Stimulated activated CD4-positive, alpha-beta T cell treated with anti-CD3 and anti-CD28 coated beads, Interleukin-4, amount 100 ng/mL, for 1 hour (primary cell): ENCODE data around the gene OSBPL1A.

Experiments used
- DNase-seq: peaks from one replicate; pipeline ENCODE4 v3.0.0-alpha.2; 2020

The OSBPL1A gene

DNA sequence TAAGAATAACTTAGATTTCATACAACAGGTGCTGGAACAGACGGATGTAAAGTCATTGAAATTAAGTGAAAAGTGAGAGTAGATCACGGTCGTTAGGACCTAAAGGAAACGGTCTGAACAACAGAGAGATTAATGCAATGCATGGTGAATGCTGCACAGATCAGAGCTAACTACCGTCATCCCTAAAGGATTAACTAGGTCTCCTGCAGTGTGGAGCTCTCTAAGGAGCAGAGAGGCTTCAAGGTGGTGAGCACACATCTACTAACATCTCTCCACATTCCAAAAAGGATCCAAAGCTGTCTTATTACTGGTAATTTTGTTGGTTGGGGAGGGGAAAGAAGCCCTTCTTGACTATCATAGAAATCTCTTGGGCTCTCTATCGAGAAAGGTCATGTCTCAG is 183.5 kb downstream of the OSBPL1A start:
- no peak for DNase-seq

DNA sequence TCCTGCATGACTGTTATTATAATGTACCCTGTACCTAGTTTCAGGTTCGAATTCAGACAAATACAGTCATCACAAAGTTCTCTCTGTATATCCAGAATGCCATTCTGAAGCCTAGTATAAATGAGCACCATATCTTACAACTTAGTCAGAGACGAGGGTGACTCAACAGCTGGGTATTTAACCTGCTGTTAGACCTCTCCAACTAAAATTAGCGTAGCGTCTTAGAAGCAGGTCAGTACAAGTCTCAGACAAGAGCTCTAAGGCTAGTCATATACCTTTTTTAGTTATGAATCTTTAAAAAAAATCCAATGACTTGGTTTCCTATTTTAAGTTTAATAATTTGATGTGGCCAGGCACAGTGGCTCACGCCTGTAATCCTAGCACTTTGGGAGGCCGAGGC is 184.7 kb downstream of the OSBPL1A start:
- no peak for DNase-seq

DNA sequence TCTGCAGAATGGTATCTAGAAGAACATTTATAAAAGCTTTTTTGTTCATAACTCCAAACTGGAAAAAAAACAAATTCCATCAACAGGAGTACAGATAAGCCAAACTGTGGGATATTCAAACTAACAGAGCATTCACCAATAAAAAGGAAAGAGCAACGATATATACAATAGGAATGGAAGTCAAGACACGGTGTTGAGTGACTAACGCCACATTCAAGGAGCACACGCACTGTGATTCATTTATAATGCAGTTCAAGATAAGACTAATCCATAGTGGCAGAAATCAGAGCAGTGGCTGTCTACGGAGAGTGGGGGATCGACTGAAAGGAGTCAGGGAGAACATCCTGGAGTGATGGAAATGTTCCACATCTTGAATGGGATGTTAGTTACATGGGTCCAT is 188.1 kb downstream of the OSBPL1A start:
- DNase-seq = no peak

DNA sequence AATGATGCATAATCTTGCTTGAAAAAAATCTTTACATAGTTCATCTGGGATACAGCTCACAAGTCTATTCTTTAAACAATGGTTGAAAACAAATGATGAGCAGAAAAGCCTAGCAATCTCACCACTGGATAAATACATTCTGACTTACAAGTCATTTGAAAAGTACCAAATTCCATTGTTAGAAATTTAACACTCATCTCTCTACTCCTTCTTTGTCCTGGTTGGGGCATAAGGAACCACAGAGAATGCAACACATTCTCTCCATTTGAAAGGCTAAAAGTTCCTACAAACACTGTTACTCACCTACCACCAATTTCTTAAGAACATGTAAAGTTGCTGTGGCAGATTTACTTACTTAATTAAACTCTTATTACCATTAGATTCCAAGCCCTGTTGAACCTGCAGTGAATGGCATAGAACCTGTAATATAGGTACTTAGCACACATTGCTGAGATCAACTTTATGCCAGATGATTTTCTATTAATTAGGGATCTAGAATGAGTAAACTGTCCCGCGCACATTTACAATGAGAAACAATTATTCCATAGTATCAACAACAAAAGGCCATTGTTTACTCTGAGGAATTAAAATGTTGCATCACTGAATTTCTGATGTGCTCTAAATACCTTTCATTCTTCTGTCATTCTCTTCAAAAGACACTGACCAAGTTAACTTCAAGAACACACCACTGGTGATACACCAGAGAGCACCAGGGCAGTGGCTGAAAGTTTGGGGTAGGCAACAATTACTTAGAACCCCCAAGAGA is 189.2 kb downstream of the OSBPL1A start:
- DNase-seq = no peak

DNA sequence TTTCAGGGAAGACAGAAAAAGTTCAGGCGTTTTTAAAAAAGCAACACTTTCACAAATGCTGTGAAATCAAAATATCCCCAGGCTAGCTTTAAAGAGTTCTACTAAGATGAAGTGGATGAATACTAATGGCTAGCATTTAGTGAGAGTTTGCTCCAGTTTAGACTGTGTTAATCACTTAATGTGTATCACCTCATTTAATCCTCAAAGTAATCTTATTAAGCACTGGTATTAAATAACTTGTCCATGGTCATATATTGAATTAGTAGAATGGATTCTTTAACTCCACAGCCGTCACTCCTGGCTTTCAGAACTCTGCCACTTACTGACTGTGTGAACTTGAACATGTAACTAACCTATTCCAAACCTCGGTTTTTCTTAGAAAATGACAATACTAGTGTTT is 192.7 kb downstream of the OSBPL1A start:
- no peak for DNase-seq

DNA sequence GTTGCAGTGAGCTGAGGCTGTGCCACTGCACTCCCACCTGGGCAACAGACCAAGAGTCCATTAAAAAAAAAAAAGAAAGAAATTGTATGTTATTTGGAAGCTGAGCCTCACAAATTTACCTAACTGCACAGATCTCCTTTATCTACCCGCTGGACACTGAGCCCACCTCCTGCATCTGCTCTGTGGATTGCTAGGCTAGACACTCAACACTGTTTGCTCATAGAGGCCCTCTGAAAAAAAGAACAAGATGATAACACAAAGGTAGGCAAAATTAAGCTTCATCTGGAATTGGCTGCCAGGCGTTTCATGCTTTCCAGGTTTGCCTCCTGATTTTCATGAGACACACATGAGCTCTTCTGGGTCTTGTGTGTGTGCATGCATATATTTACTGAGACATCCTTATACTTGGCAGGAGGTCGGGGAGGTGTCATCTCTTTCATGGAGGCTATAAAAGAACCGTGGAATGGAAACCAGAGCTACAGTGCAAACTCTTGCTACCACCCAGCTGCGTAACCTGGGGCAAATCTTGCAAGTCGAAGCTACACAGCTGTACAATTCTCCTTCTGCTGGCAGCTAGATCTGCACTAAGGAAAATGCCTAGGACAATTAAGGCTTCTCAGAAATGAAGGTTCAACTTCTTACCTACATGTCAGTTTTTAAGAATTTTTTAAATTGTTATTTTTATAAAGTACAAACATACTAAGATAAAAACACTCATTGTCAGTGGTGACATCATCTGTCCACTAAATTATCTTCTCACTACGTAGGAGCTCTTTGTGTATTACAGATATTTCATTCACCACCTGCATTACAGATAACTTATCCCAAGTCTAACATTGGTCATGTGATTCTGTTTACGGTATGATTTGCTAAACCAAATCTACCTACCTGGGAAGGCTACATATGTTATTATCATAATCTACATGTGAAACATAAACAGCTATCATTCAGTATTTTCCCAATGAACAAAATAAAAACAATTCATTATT is 195.6 kb downstream of the OSBPL1A start:
- no peak for DNase-seq

DNA sequence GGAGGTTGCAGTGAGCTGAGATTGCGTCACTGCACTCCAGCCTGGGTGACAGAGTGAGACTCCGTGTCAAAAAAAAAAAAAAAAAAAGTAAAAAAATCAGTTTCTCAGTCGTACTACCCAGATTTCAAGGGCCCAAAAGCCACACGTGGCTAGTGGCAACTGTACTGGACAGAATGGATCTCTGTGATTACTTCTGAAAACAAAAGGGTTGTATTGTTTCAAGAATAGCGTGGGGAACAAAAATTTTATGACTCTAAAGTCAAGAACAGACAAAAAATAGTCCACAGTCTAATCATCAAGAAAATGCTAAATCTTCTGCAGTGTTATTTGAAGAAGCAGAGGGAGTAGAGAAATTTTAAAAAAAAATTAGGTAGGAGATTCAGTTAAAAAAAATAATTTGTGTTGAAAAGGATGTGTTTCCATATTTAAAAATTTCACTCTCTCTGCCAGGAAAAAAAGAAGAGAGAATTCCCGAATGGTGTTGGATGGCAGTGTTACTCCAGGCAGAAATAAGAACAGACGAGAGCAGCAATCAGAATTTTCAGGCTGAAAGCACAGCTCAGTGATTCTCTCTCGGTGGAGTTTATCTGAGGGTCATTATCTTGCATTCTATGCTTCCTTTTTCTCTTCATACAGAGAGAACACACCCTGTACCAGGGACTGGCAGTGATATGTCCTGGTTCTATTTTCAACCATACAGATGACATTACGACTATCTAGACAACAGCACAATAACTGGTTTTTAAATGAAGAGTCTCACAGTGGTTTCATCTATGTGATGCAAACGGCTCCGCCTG is 196.9 kb downstream of the OSBPL1A start:
- no peak for DNase-seq

DNA sequence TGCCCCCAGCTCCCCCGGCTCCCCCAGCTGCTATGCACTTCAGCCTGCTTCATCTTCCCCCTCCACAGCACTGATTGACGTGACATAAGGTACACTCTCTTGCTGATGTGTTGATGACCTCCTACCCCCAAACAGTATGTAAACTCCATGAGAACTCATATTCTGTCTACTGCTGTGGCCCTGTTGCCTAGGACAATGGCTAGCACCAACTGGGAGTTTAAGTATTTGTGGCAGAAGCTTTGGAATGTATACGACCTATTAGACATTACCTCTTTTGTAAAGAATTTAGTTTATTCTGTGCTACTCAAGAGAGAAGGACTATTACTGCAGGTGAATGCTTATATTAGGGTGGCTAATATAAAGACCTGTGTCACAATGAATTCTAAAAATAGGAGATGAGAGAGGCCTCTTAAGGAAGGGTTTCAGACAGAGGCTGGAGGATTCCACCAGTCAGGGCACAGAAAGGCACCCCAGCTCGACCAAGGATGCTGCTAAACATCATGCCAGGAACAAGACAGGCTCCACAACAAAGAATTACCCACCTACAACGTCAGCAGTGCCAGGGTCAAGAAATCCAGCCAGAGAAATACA is 198.2 kb downstream of the OSBPL1A start:
- DNase-seq = no peak

DNA sequence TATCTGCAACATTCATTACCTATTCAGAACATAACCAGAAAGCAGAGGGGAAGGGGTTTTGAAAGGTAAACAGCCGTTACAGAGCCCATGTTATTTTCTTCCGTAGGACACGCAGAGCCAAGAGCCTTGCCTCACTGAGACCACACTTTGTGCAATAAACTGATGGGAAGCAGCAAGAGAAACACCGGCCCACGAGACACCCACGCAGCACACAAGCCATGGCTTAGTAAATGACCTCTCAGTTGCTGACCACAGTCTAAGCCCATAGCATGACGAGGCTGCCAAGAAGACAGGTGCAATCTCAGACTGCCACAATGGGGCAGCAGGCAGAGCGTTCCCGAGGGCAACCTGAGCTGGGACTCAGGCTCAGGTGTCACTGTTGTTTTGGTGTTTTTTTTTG is 199.2 kb downstream of the OSBPL1A start:
- DNase-seq = no peak

DNA sequence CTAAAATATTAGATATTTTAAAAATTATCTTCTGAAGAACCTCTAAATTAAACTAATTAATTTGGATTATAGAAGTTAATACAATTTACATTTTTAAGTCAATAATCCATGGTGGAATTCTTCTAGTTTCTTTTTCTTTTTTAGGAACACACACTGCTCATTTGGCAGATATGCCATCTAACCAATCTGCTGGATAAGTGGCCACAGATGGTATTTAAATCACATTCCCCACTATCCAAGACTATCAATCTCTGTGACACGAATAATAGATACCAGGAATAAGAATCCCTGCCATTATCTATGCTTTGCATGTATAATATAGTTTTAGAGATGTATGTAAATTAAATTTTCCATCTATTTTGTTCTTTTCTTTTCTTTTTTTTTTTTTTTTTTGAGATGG is 200.2 kb downstream of the OSBPL1A start:
- no peak for DNase-seq

DNA sequence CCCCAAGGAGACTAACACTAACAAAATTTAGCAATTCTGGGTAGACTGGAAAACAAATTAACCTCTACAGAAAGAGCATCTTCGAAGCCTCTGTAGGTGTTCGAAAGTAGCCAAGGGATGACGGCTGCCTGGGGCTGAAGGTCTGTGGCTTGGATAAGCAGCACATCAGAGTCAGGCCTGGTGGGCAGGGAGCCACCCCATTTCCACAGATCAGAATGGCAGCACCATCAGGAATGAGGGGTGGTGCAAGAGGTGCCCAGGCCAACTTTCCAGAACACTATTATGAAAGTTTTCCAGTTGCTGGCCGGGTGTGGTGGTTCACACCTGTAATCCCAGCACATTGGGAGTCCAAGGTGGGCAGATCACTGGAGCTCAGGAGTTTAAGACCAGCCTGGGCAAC is 200.9 kb downstream of the OSBPL1A start:
- DNase-seq = no peak

DNA sequence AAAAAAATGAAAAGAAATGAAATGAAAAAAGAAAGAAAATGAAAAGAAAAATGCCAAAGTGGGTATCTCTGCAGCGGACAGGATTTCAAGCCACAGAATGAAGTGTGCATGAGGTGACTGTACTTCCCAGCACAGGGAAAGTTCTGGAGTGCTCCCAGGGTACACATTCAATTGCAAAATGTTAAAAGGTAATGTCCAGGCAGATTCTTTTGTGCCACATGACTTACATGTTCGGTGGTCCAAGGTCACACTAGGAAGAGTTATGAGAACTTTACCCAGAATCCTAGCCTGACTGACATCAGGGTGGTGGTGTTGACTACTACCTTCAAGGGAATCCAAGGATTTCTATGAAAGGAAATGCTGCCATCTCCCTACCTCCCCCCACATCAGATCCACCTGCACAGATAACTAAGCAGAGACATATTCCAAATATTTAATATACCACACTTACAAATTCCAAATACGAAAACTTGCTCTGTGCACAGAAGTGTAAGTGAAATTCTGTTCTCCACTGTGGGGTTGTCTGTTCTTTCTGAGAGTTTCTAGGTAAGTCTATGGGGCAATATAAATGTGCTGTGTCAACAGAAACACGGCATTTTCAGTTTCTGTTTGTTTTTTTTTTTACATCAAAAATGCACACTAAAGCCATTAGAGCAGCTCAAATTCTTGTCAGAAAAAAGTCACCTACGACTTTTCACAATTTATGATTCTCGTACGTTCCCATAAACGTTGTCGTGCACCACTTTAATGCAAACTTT is 202.1 kb downstream of the OSBPL1A start:
- DNase-seq = no peak

DNA sequence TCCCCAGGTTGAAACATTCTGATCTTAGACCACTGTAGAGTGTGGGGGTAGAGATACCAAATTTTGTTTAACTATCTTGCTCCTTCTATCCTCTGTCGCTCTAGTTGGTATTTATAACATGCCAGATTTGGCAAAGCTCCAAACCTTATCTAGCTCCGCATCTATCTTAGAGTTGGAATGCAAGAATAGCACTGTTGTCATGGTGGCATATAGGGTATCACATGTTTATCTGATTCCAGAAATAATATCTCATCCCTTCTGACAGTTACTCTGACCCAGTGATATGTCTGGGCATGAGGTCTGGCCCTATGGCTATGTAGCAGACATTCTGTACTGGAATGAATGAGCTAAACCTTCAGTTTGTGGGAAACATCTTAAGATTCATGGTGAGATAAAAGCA is 207.0 kb downstream of the OSBPL1A start:
- no peak for DNase-seq

DNA sequence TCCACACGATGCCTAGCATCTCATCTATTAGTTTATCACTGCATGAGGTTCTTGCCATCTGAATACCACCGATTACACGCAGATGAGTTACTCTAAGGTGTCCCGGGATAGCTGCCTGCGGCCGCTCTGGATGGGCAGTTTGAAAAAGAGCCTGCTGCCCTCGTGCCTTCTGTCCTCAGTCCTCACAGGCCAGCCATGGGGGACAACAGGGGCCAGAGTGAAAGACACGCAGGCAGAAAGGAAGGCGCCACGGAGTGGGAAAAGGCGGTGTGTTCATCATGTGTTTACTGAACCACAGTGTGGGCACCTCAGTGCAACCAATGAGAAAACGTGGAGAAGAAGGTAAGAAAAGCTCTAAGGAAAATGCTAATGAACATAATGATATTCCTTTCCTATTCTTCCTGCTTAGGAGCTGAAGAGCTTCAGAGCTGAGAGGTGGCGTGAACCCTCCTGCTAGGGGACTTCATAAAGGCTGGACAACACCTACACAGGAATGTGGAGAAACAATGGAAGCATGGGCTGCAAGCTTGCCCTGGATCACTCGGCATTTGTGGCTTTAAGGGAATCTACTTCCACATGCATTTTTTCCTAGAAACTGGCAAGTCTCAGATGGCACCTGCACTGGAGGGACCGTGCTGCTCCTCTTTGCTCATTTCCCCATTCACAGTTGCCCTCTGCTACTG is 207.8 kb downstream of the OSBPL1A start:
- DNase-seq = no peak

DNA sequence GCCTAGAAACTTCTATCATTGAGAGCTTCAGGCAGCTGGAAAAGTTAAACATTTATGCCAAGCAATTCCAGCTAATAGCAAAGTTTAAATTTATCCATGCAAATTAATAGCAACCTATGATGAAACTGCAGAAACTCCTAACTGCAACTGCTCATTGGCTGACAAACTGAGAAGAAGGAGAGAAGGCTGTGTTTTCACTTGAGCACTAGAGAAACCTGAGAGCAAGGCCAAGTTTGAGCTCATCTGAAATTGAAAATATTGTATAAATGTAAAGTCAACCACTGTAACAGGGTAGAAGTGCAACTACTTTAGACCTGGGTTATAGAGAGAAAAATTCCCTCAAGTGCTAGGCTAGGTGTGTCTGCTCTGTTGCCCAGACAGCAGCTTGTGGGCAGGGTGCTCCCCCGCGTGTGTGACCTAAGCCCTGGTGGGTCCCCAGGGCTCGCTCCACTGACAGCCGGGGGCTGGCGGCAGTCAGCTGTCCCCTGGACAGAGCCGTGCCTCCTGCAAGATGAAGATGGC is 208.6 kb downstream of the OSBPL1A start:
- no peak for DNase-seq

DNA sequence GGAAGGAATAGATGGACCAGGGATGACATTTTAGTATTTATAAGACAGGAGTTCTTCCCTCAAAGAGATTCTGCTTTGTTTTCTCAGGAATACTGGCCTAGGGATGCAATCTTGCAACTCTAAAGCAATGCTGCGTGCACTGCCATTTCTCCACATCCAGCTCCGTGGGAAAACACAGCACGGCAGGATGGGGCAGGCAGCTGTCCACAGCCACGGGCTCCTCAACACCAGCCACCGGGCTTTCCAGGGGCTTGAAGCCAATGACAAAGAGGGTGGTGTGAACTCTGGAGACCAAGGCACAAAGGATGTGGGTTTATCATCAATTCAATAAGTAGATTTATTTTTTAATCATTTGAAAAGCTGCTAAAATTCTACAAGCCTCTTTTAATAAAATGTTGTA is 209.5 kb downstream of the OSBPL1A start:
- DNase-seq = no peak

DNA sequence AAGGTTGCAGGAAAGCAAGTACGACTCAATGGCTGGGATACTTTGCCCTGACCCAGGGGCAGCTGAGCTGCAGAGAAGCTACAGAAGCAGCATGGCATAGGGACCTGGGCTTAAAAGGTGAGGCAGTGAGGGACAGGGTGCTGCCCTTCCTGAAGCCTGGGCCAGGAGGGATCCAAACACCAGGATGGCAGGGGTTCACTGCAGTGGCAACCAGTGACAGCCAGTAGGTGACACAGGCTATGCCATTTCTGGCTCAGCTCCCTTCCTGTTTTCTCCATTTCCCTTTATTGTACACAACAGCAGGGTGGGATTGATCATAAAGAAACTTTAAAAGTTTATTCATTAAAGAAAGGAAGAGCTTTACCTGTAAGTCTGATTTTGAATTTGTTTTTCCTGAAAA is 209.9 kb downstream of the OSBPL1A start:
- no peak for DNase-seq

DNA sequence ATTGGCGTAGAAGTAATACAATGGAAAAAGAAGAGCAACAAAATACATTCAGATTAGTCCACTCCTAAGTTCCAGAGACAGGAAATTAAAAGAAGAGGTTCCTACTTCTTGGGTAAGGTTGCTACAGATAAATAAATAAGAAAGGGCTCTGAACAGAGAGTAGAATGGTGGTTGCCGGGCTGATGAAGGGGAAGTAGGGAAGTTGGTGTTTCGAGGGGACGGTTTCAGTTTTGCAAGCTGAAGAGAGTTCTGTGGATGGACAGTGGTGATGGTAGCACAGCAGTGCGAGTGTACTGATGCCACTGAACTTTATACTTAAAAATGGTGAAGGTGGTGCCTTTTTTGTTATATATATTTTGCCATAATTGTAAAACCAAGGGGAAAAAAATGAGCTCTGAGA is 210.6 kb downstream of the OSBPL1A start:
- DNase-seq = no peak

DNA sequence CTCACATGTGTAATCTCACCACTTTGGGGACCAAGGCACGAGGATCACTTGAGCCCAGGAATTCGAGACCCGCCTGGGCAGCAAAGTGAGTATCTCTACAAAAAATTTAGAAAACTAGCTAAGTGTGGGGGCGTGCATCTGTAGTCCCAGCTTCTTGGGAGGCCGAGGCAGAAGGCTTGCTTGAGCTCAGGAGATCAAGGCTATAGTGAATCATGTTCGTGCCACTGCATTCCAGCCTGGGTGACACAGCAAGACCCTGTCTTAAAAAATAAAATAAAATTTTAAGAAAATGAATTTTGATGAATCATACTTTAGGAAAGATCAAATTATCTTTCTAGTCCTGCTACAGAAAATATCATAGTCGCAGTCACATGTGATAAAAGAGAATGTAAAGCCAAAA is 211.8 kb downstream of the OSBPL1A start:
- DNase-seq = no peak

DNA sequence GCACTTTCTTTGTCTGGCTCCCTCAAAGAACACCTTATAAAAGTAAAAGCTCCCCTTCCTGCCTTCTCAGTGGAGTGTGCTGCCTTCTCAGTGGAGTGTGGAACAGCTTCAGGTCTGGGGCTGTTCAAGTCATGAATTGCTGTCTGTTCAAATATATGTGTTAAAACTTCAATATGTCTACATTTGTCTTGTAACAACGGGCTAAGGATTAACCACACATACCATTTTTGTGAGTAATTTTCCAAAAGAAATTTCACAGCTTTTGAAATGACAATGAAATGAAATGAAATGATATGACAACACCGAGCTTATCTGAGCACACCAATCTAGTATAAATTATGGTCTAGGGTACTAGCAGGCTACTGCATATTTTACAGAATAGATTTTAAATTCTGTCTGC is 215.8 kb downstream of the OSBPL1A start:
- DNase-seq = no peak

DNA sequence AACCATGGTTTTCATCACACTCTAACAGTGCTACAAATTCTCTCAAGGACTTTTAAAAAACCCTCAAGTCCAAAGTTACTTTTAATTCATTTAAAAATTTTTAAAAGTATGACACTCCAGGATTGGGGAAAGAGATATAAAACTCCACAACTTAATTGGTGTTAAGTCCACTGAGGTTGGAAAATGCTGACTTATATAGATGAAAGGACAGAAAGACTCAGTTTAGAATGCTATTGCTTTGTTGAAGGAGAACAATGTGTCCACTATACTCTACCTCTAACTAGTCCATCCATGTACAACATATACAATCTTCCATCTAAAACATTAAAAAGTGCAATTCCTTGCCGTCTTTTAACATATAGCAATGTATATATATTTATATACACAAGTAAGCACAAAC is 217.6 kb downstream of the OSBPL1A start:
- no peak for DNase-seq
